Mesodermal cell (in vitro differentiated cells): ENCODE data around the gene CALHM4. TPM values are rescaled to one million over a fixed set of nuclear protein-coding genes. Genes with fewer than 3 reads are reported as not detected.
A peak's percentile ranks its signal among the peaks of the same experiment; 100 is the strongest.

Source experiments
- H3K27ac ChIP-seq: 2 replicates; pipeline ENCODE4 v1.7.0; 2013; ENCODE audit warnings: mild to moderate bottlenecking, low read depth, low read length, moderate library complexity; ENCODE audit not compliant: severe bottlenecking
- H3K36me3 ChIP-seq: 2 replicates; pipeline ENCODE4 v1.7.1; 2013; ENCODE audit warnings: mild to moderate bottlenecking, low read length, moderate library complexity; ENCODE audit not compliant: control insufficient read depth, insufficient read depth
- H3K4me1 ChIP-seq: one replicate; pipeline ENCODE4 v1.7.1; 2013; ENCODE audit warnings: mild to moderate bottlenecking, low read length; ENCODE audit not compliant: insufficient read depth, control insufficient read depth, poor library complexity, severe bottlenecking
- H3K4me3 ChIP-seq: 2 replicates; pipeline ENCODE4 v1.7.0; 2013; ENCODE audit warnings: low read length, control low read depth, mild to moderate bottlenecking; ENCODE audit not compliant: insufficient read depth, poor library complexity, severe bottlenecking; ENCODE audit errors: extremely low read depth
- H3K9me3 ChIP-seq: 2 replicates; pipeline ENCODE4 v1.7.1; 2013; ENCODE audit warnings: mild to moderate bottlenecking, low read length, moderate library complexity; ENCODE audit not compliant: control insufficient read depth
- WGBS, 2 experiments: methylation state at CpG; one replicate each; pipeline ENCODE4 v1.1.5; 2013; ENCODE audit warnings: missing lambda C conversion rate in 2 of 2; ENCODE audit not compliant: insufficient coverage in 2 of 2; 5-methylcytosine and 5-hydroxymethylcytosine counted together
- polyA plus RNA-seq, 2 experiments: library from polyadenylated mRNA; stranded (reverse); fragments of 50-300 nt; gene quantifications; one replicate each; pipeline ENCODE4 v1.2.3, GENCODE V29; 2013

The CALHM4 gene
- 0.26 TPM for polyA plus RNA-seq (2013, experiment 1 of 2)
- 0.40 TPM for polyA plus RNA-seq (2013, experiment 2 of 2)

- Histone ChIP-seq H3K27ac (no peak within 1 kb of the TSS), H3K4me1 (no peaks in the 10 kb centered on the region), H3K4me3 (no peak within 1 kb of the TSS), H3K36me3 (no peaks in the 10 kb centered on the region), H3K9me3 (no peaks in the 10 kb centered on the region)
Observed at GRCh38 chr6:116553451-116553850, at the start of gene CALHM4. Gene CALHM4, plus strand, starts transcription at chr6:116553751. Its CDS starts 43 bp downstream, at chr6:116553794.

- H3K9me3 ChIP-seq = peaks cover 3% of the 10 kb centered on the region
- H3K4me3 ChIP-seq = no peak overlapping the region
- H3K4me1 ChIP-seq = no peaks in the 10 kb centered on the region
- H3K36me3 ChIP-seq = no peaks in the 10 kb centered on the region
- WGBS, 2 experiments = 100% methylated on average over 1 of the region's 3 CpGs; no CpG with 5 or more reads in 1 of the 2 experiments
- H3K27ac ChIP-seq = no peak overlapping the region
Observed at GRCh38 chr6:116507324-116507723, 46.2 kb upstream of the CALHM4 start.

GRCh38 chr6:116508527-116508926 is 45.0 kb upstream of the CALHM4 start:
- no peaks in the 10 kb centered on the region for H3K36me3 ChIP-seq
- no peaks in the 10 kb centered on the region for H3K4me1 ChIP-seq
- H3K27ac ChIP-seq = no peak overlapping the region
- peaks cover 3% of the 10 kb centered on the region for H3K9me3 ChIP-seq
- H3K4me3 ChIP-seq = no peak overlapping the region

- Histone ChIP-seq H3K36me3 (no peaks in the 10 kb centered on the region), H3K9me3 (peaks cover 3% of the 10 kb centered on the region), H3K4me3 (peak within 1 kb of the TSS; percentile 12), H3K4me1 (no peaks in the 10 kb centered on the region), H3K27ac (peak within 1 kb of the TSS; percentile 85)
- WGBS, 2 experiments = 59 to 69% methylated on average over 8 to 9 of the region's 10 CpGs
Observed at GRCh38 chr6:116511424-116512110, 42.0 kb upstream of the CALHM4 start, which contains the start of gene CALHM5. Gene CALHM5, plus strand, starts transcription at chr6:116511639. Its CDS starts 58 bp downstream, at chr6:116511697.

GRCh38 chr6:116512111-116512559 is 41.4 kb upstream of the CALHM4 start:
- H3K4me1 ChIP-seq = no peaks in the 10 kb centered on the region
- peak overlapping the region; percentile 12 for H3K4me3 ChIP-seq
- peak overlapping the region; percentile 85 for H3K27ac ChIP-seq
- WGBS, 2 experiments = 87 to 100% methylated on average over 1 to 3 of the region's 4 CpGs
- H3K9me3 ChIP-seq = peaks cover 3% of the 10 kb centered on the region
- peaks cover 4% of the 10 kb centered on the region for H3K36me3 ChIP-seq

- Histone ChIP-seq H3K4me3 (no peak overlapping the region), H3K4me1 (no peaks in the 10 kb centered on the region)
Observed at GRCh38 chr6:116512734-116513133, 40.8 kb upstream of the CALHM4 start.

GRCh38 chr6:116513224-116513875 is 40.2 kb upstream of the CALHM4 start:
- H3K4me1 ChIP-seq = no peaks in the 10 kb centered on the region
- peaks cover 4% of the 10 kb centered on the region for H3K36me3 ChIP-seq
- 89 to 96% methylated on average over 1 to 2 of the region's 2 CpGs for WGBS, 2 experiments
- H3K9me3 ChIP-seq = peaks cover 3% of the 10 kb centered on the region
- H3K27ac ChIP-seq = no peak overlapping the region
- H3K4me3 ChIP-seq = no peak overlapping the region

More at GRCh38 chr6:116512734-116513133, 40.8 kb upstream of the CALHM4 start:
- no peak overlapping the region for H3K27ac ChIP-seq
- H3K9me3 ChIP-seq = peaks cover 3% of the 10 kb centered on the region
- peaks cover 4% of the 10 kb centered on the region for H3K36me3 ChIP-seq

- Histone ChIP-seq H3K4me1 (no peaks in the 10 kb centered on the region), H3K9me3 (peaks cover 3% of the 10 kb centered on the region), H3K36me3 (peaks cover 4% of the 10 kb centered on the region), H3K4me3 (no peak overlapping the region), H3K27ac (no peak overlapping the region)
- 90 to 92% methylated on average over 2 to 4 of the region's 4 CpGs for WGBS, 2 experiments
Observed at GRCh38 chr6:116514111-116514510, 39.4 kb upstream of the CALHM4 start.

GRCh38 chr6:116515141-116515540 is 38.4 kb upstream of the CALHM4 start:
- no peak overlapping the region for H3K27ac ChIP-seq
- no peak overlapping the region for H3K4me3 ChIP-seq
- no peaks in the 10 kb centered on the region for H3K9me3 ChIP-seq

GRCh38 chr6:116518621-116519368 is 34.8 kb upstream of the CALHM4 start:
- WGBS, 2 experiments = 94 to 100% methylated on average over 2 to 3 of the region's 4 CpGs
- peaks cover 4% of the 10 kb centered on the region for H3K36me3 ChIP-seq
- no peak overlapping the region for H3K27ac ChIP-seq

More at GRCh38 chr6:116515141-116515540, 38.4 kb upstream of the CALHM4 start:
- peaks cover 4% of the 10 kb centered on the region for H3K36me3 ChIP-seq
- no peaks in the 10 kb centered on the region for H3K4me1 ChIP-seq

More at GRCh38 chr6:116518621-116519368, 34.8 kb upstream of the CALHM4 start:
- Histone ChIP-seq H3K4me1 (no peaks in the 10 kb centered on the region), H3K4me3 (no peak overlapping the region), H3K9me3 (no peaks in the 10 kb centered on the region)
